Measurements from ENCODE around the gene TCAIM.
"Not testable (repeated sequence)": the region's sequence is repeated elsewhere in the genome, so short reads cannot be mapped to it uniquely, and the experiment has no call there.

Gene TCAIM

GRCh38 chr3:44337248-44337785 is 1.2 kb upstream of the TCAIM start:
- H3K9me3 Mint-ChIP-seq = no peaks in the 10 kb centered on the region
- no peak for ATAC-seq
- H3K27ac Mint-ChIP-seq = peak overlapping the region; percentile 96
- peaks cover 6% of the 10 kb centered on the region for H3K27me3 Mint-ChIP-seq
- peak overlapping the region; percentile 97 for H3K4me3 Mint-ChIP-seq
- H3K36me3 Mint-ChIP-seq = no peaks in the 10 kb centered on the region
- H3K4me1 Mint-ChIP-seq = peaks cover 25% of the 10 kb centered on the region

- H3K36me3 Mint-ChIP-seq = no peaks in the 10 kb centered on the region
- no peaks in the 10 kb centered on the region for H3K9me3 Mint-ChIP-seq
- ATAC-seq = no peak
- peaks cover 25% of the 10 kb centered on the region for H3K4me1 Mint-ChIP-seq
- peak overlapping the region; percentile 96 for H3K27ac Mint-ChIP-seq
- peak overlapping the region; percentile 97 for H3K4me3 Mint-ChIP-seq
- H3K27me3 Mint-ChIP-seq = no peaks in the 10 kb centered on the region
Measured at GRCh38 chr3:44338828-44339127, 212 bp downstream of the TCAIM start.

- ATAC-seq = no peak
- H3K4me1 Mint-ChIP-seq = peaks cover 25% of the 10 kb centered on the region
- H3K27ac Mint-ChIP-seq = peak overlapping the region; percentile 96
- no peaks in the 10 kb centered on the region for H3K9me3 Mint-ChIP-seq
- no peaks in the 10 kb centered on the region for H3K36me3 Mint-ChIP-seq
- H3K27me3 Mint-ChIP-seq = no peaks in the 10 kb centered on the region
- peak overlapping the region; percentile 97 for H3K4me3 Mint-ChIP-seq
Measured at GRCh38 chr3:44339181-44340057, 853 bp downstream of the TCAIM start.

GRCh38 chr3:44340058-44340395 is 1.5 kb downstream of the TCAIM start:
- Mint-ChIP-seq H3K9me3 (no peaks in the 10 kb centered on the region), H3K27me3 (no peaks in the 10 kb centered on the region), H3K4me1 (peaks cover 25% of the 10 kb centered on the region), H3K36me3 (no peaks in the 10 kb centered on the region), H3K27ac (peak overlapping the region; percentile 96), H3K4me3 (peak overlapping the region; percentile 97)
- ATAC-seq = no peak

- no peaks in the 10 kb centered on the region for H3K9me3 Mint-ChIP-seq
- no peak for ATAC-seq
- H3K36me3 Mint-ChIP-seq = no peaks in the 10 kb centered on the region
- no peaks in the 10 kb centered on the region for H3K27me3 Mint-ChIP-seq
- H3K4me1 Mint-ChIP-seq = peaks cover 23% of the 10 kb centered on the region
- H3K27ac Mint-ChIP-seq = no peak overlapping the region
- no peak overlapping the region for H3K4me3 Mint-ChIP-seq
Measured at GRCh38 chr3:44342176-44342790, 3.7 kb downstream of the TCAIM start.

- Mint-ChIP-seq H3K27ac (no peak overlapping the region), H3K9me3 (no peaks in the 10 kb centered on the region), H3K4me3 (no peak overlapping the region), H3K4me1 (peaks cover 16% of the 10 kb centered on the region), H3K36me3 (no peaks in the 10 kb centered on the region), H3K27me3 (no peaks in the 10 kb centered on the region)
- ATAC-seq = no peak
Measured at GRCh38 chr3:44343421-44343820, 4.9 kb downstream of the TCAIM start.

- H3K27me3 Mint-ChIP-seq, H3K36me3 Mint-ChIP-seq, ATAC-seq, H3K27ac Mint-ChIP-seq, H3K9me3 Mint-ChIP-seq, H3K4me3 Mint-ChIP-seq: not testable (repeated sequence)
- H3K4me1 Mint-ChIP-seq = peaks cover 14% of the 10 kb centered on the region
Measured at GRCh38 chr3:44346590-44346989, 8.0 kb downstream of the TCAIM start.

- Mint-ChIP-seq H3K4me3 (no peak overlapping the region), H3K36me3 (peaks cover 8% of the 10 kb centered on the region), H3K9me3 (no peaks in the 10 kb centered on the region), H3K27me3 (no peaks in the 10 kb centered on the region), H3K4me1 (peaks cover 14% of the 10 kb centered on the region), H3K27ac (no peak overlapping the region)
- ATAC-seq = no peak
Measured at GRCh38 chr3:44348993-44349392, 10.4 kb downstream of the TCAIM start.

- no peaks in the 10 kb centered on the region for H3K27me3 Mint-ChIP-seq
- ATAC-seq = no peak
- H3K27ac Mint-ChIP-seq = no peak overlapping the region
Measured at GRCh38 chr3:44353355-44353924, 14.9 kb downstream of the TCAIM start.

GRCh38 chr3:44355362-44356033 is 16.9 kb downstream of the TCAIM start:
- no peak overlapping the region for H3K4me3 Mint-ChIP-seq
- peaks cover 32% of the 10 kb centered on the region for H3K36me3 Mint-ChIP-seq

More at GRCh38 chr3:44353355-44353924, 14.9 kb downstream of the TCAIM start:
- Mint-ChIP-seq H3K9me3 (no peaks in the 10 kb centered on the region), H3K36me3 (peaks cover 25% of the 10 kb centered on the region), H3K4me1 (peaks cover 14% of the 10 kb centered on the region), H3K4me3 (no peak overlapping the region)

GRCh38 chr3:44359146-44359751 is 20.7 kb downstream of the TCAIM start:
- H3K4me3 Mint-ChIP-seq = no peak overlapping the region
- no peaks in the 10 kb centered on the region for H3K4me1 Mint-ChIP-seq
- H3K36me3 Mint-ChIP-seq = peaks cover 21% of the 10 kb centered on the region
- H3K27me3 Mint-ChIP-seq = no peaks in the 10 kb centered on the region
- H3K9me3 Mint-ChIP-seq = no peaks in the 10 kb centered on the region
- no peak for ATAC-seq
- no peak overlapping the region for H3K27ac Mint-ChIP-seq

More at GRCh38 chr3:44355362-44356033, 16.9 kb downstream of the TCAIM start:
- Mint-ChIP-seq H3K27me3 (no peaks in the 10 kb centered on the region), H3K4me1 (no peaks in the 10 kb centered on the region), H3K9me3 (no peaks in the 10 kb centered on the region), H3K27ac (no peak overlapping the region)
- ATAC-seq = no peak

- no peak overlapping the region for H3K27ac Mint-ChIP-seq
- peaks cover 16% of the 10 kb centered on the region for H3K36me3 Mint-ChIP-seq
- H3K4me1 Mint-ChIP-seq = no peaks in the 10 kb centered on the region
- no peaks in the 10 kb centered on the region for H3K27me3 Mint-ChIP-seq
- no peaks in the 10 kb centered on the region for H3K9me3 Mint-ChIP-seq
- no peak overlapping the region for H3K4me3 Mint-ChIP-seq
- no peak for ATAC-seq
Measured at GRCh38 chr3:44363591-44363990, 25.0 kb downstream of the TCAIM start.

GRCh38 chr3:44365952-44366351 is 27.4 kb downstream of the TCAIM start:
- Mint-ChIP-seq H3K9me3 (no peaks in the 10 kb centered on the region), H3K4me3 (no peak overlapping the region), H3K27me3 (no peaks in the 10 kb centered on the region), H3K4me1 (no peaks in the 10 kb centered on the region), H3K27ac (no peak overlapping the region), H3K36me3 (peaks cover 11% of the 10 kb centered on the region)
- ATAC-seq = no peak

- Mint-ChIP-seq H3K9me3 (peaks cover 5% of the 10 kb centered on the region), H3K4me3 (no peak overlapping the region), H3K27me3 (no peaks in the 10 kb centered on the region), H3K27ac (no peak overlapping the region), H3K4me1 (no peaks in the 10 kb centered on the region), H3K36me3 (peaks cover 23% of the 10 kb centered on the region)
- no peak for ATAC-seq
Measured at GRCh38 chr3:44375450-44375849, 36.9 kb downstream of the TCAIM start.

- Mint-ChIP-seq H3K9me3 (peaks cover 8% of the 10 kb centered on the region), H3K36me3 (peaks cover 24% of the 10 kb centered on the region), H3K4me3 (no peak overlapping the region), H3K27me3 (no peaks in the 10 kb centered on the region), H3K4me1 (no peaks in the 10 kb centered on the region), H3K27ac (no peak overlapping the region)
- ATAC-seq = no peak
Measured at GRCh38 chr3:44387404-44387803, 48.8 kb downstream of the TCAIM start.

Measured in stimulated activated memory B cell treated with anti-CD40 and anti-IgM and Interleukin-4, amounts not matched to agents 10 μg/mL and 1 μg/mL and 100 μg/mL, for 72 hours (primary cell).